HEK293 (cell line): ENCODE measurements around the gene STX2.

Source experiments
- CTCF ChIA-PET: fragments of 350-600 bp; formaldehyde crosslinking; extraction: SDS; loops from one replicate; lab custom pipeline; 2021; ENCODE audit warnings: antibody characterized with exemption; lab: Yijun Ruan, JAX
- POLR2A ChIA-PET: fragments of 300-600 bp; formaldehyde crosslinking; extraction: SDS; loops from one replicate; lab custom pipeline; 2020; ENCODE audit warnings: antibody characterized with exemption, inconsistent platforms; lab: Yijun Ruan, JAX
- H3K27ac ChIP-seq: fragments of 200-500 bp; sonication (Bioruptor generic); 2 replicates; pipeline ENCODE4 v1.5.1; 2014; ENCODE audit warnings: low read depth, low read length, control low read depth, inconsistent platforms; ENCODE audit errors: extremely low read depth
- H3K36me3 ChIP-seq, 2 experiments: fragments of 200-500 bp in 1 of 2; sonication (Bioruptor generic) in 1 of 2; 1 replicate in 1 of 2; 2 replicates in 1 of 2; pipeline ENCODE4 v1.5.1; 2014 to 2017; ENCODE audit warnings: inconsistent platforms in 2 of 2, low read length in 2 of 2; ENCODE audit not compliant: control insufficient read depth in 2 of 2, insufficient read depth in 1 of 2
- H3K4me1 ChIP-seq: fragments of 200-500 bp; sonication (Bioruptor generic); 2 replicates; pipeline ENCODE4 v1.5.1; 2014; ENCODE audit warnings: mild to moderate bottlenecking, low read length, inconsistent platforms; ENCODE audit not compliant: control insufficient read depth, insufficient read depth
- H3K4me3 ChIP-seq: 2 replicates; pipeline ENCODE4 v1.5.1; 2011; ENCODE audit warnings: low read depth, mild to moderate bottlenecking, control low read depth, low read length, moderate library complexity
- H3K9me3 ChIP-seq: fragments of 200-500 bp; sonication (Bioruptor generic); 2 replicates; pipeline ENCODE4 v1.5.1; 2014; ENCODE audit warnings: low read depth, low read length, inconsistent platforms; ENCODE audit not compliant: control insufficient read depth, insufficient read depth
- CTCF ChIP-seq: fragments of 450-650 bp; formaldehyde crosslinking; IDR thresholded peaks from 2 replicates; pipeline ENCODE4 v1.5.1; 2016; ENCODE audit warnings: missing biosample characterization, missing genetic modification characterization
- HIC1 ChIP-seq: fragments of 450-650 bp; formaldehyde crosslinking; IDR thresholded peaks from 2 replicates; pipeline ENCODE4 v1.5.1; 2016; ENCODE audit warnings: missing biosample characterization, missing genetic modification characterization
- KLF17 ChIP-seq: fragments of 450-650 bp; formaldehyde crosslinking; IDR thresholded peaks from 2 replicates; pipeline ENCODE4 v1.5.1; 2016; ENCODE audit warnings: missing biosample characterization, missing genetic modification characterization
- KLF8 ChIP-seq: fragments of 450-650 bp; formaldehyde crosslinking; IDR thresholded peaks from 2 replicates; pipeline ENCODE4 v1.5.1; 2016; ENCODE audit warnings: missing biosample characterization, missing genetic modification characterization
- MYNN ChIP-seq: fragments of 450-650 bp; formaldehyde crosslinking; IDR thresholded peaks from 2 replicates; pipeline ENCODE4 v1.5.1; 2016; ENCODE audit warnings: missing biosample characterization, missing genetic modification characterization, borderline replicate concordance
- PRDM6 ChIP-seq: fragments of 450-650 bp; formaldehyde crosslinking; IDR thresholded peaks from 2 replicates; pipeline ENCODE4 v1.5.1; 2017; ENCODE audit warnings: missing biosample characterization, missing genetic modification characterization
- ZBTB11 ChIP-seq: fragments of 450-650 bp; formaldehyde crosslinking; conservative IDR thresholded peaks from 2 replicates; pipeline ENCODE4 v1.5.1; 2016; ENCODE audit warnings: low read depth, missing biosample characterization, missing genetic modification characterization
- ZNF26 ChIP-seq: fragments of 450-650 bp; formaldehyde crosslinking; IDR thresholded peaks from 2 replicates; pipeline ENCODE4 v1.5.1; 2016; ENCODE audit warnings: missing biosample characterization, missing genetic modification characterization
- ZNF48 ChIP-seq: fragments of 450-650 bp; formaldehyde crosslinking; IDR thresholded peaks from 2 replicates; pipeline ENCODE4 v1.5.1; 2016; ENCODE audit warnings: missing biosample characterization, missing genetic modification characterization
- ZNF558 ChIP-seq: fragments of 450-650 bp; formaldehyde crosslinking; IDR thresholded peaks from 2 replicates; pipeline ENCODE4 v1.5.1; 2016; ENCODE audit warnings: missing biosample characterization, missing genetic modification characterization
- ZNF596 ChIP-seq: fragments of 450-650 bp; IDR thresholded peaks from 2 replicates; pipeline ENCODE4 v1.5.0; 2018; ENCODE audit warnings: missing biosample characterization, mild to moderate bottlenecking, missing genetic modification characterization, moderate library complexity
- ZSCAN16 ChIP-seq: fragments of 450-650 bp; formaldehyde crosslinking; IDR thresholded peaks from 2 replicates; pipeline ENCODE4 v1.5.1; 2016; ENCODE audit warnings: missing biosample characterization, missing genetic modification characterization
- ZSCAN30 ChIP-seq: fragments of 450-650 bp; IDR thresholded peaks from 2 replicates; pipeline ENCODE4 v1.5.1; 2018; ENCODE audit warnings: missing biosample characterization, mild to moderate bottlenecking, missing genetic modification characterization, moderate library complexity
- ZSCAN5A ChIP-seq: fragments of 450-650 bp; formaldehyde crosslinking; IDR thresholded peaks from 2 replicates; pipeline ENCODE4 v1.5.1; 2016; ENCODE audit warnings: missing biosample characterization, missing genetic modification characterization

Gene STX2

GRCh38 chr12:130806574-130806973, 32.5 kb downstream of the STX2 start:
- Histone ChIP-seq H3K27ac (no peak overlapping the region), H3K9me3 (no peaks in the 10 kb centered on the region), H3K4me3 (no peak overlapping the region), H3K36me3 (peaks cover 10 to 75% of the 10 kb centered on the region in 2 experiments; a peak in 2 of 3 replicates), H3K4me1 (no peaks in the 10 kb centered on the region)
- no peak for TF ChIP-seq ZNF48 (tag by site-specific recombination)
- TF ChIP-seq ZSCAN16: no peak
- no peak for TF ChIP-seq ZNF596 (tag by site-specific recombination)
- no peak for TF ChIP-seq KLF17
- ChIA-PET CTCF (no interaction called here), POLR2A (no interaction called here)

- no peak for TF ChIP-seq KLF8 (tag by site-specific recombination)
- TF ChIP-seq ZNF558: no peak
- TF ChIP-seq ZNF26 (tag by site-specific recombination): peak; percentile 96
- TF ChIP-seq, all 188 proteins: peak for 1
- no peaks in the 10 kb centered on the region for H3K9me3 ChIP-seq
- peaks cover 10 to 82% of the 10 kb centered on the region in 2 experiments; a peak in 2 of 3 replicates for H3K36me3 ChIP-seq
- ChIA-PET POLR2A (no interaction called here), CTCF (no interaction called here)
- H3K4me3 ChIP-seq: no peak overlapping the region
- no peaks in the 10 kb centered on the region for H3K4me1 ChIP-seq
- H3K27ac ChIP-seq: no peak overlapping the region
These were observed 33.4 kb downstream of the STX2 start for GRCh38 chr12:130805635-130806034.

- Histone ChIP-seq H3K4me3 (no peak overlapping the region), H3K36me3 (peaks cover 17 to 87% of the 10 kb centered on the region in 2 experiments), H3K27ac (no peak overlapping the region), H3K9me3 (no peaks in the 10 kb centered on the region), H3K4me1 (no peaks in the 10 kb centered on the region)
- no peak for TF ChIP-seq ZNF26 (tag by site-specific recombination)
- TF ChIP-seq PRDM6 (tag by site-specific recombination): no peak
- TF ChIP-seq ZSCAN5A (tag by site-specific recombination): no peak
- TF ChIP-seq HIC1 (tag by site-specific recombination): no peak
- TF ChIP-seq ZBTB11 (tag by site-specific recombination): no peak
- TF ChIP-seq MYNN (tag by site-specific recombination): no peak
- no peak for TF ChIP-seq CTCF (tag by site-specific recombination)
- TF ChIP-seq ZSCAN30 (tag by site-specific recombination): no peak
- CTCF ChIA-PET: interaction anchor here (0.6 kb wide), 1 partner anchor 9 kb away, joined by 4 read pairs; no protein-coding TSS in a partner anchor
- POLR2A ChIA-PET: interaction anchor here (0.6 kb wide), 1 partner anchor 580 kb away, joined by 3 read pairs; no protein-coding TSS in a partner anchor
These were observed 34.8 kb downstream of the STX2 start for GRCh38 chr12:130804216-130804615.
